HCT116 (cell line): ENCODE measurements around the gene GTF2A1. TPM values are rescaled to one million over a fixed set of nuclear protein-coding genes. Genes with fewer than 3 reads are reported as not detected.

Source experiments
- ATAC-seq: fragments of 200-7000 bp; cut with Tn5 transposase; 2 replicates; pipeline ENCODE4 v1.9.1; 2020; ENCODE audit warnings: mild to moderate bottlenecking, moderate library complexity
- BruUV-seq: library from RNA; stranded (reverse); fragments of 400-500 nt; replicated peaks from 2 replicates; lab custom pipeline; 2021; lab: Mats Ljungman, UMichigan
- CTCF ChIA-PET: fragments of 300-600 bp; sonication (Branson Sonifier 250); formaldehyde crosslinking; loops from one replicate; lab custom pipeline; 2021; ENCODE audit warnings: antibody characterized with exemption; lab: Charles Lee
- POLR2A ChIA-PET: fragments of 300-600, 350-600 bp; sonication (Branson Sonifier 250); formaldehyde crosslinking; loops from one replicate; lab custom pipeline; 2021; ENCODE audit warnings: antibody characterized with exemption; lab: Charles Lee
- RAD21 ChIA-PET, 2 experiments: fragments of 300-600 bp; sonication (Branson Sonifier 250); formaldehyde crosslinking; loops; one replicate each; lab custom pipeline; 2023; ENCODE audit warnings: low total read pairs in 2 of 2; ENCODE audit not compliant: uncharacterized antibody in 2 of 2, unreplicated experiment in 2 of 2, low non-redundant PET in 1 of 2; lab: Charles Lee
- DNase-seq: peaks from one replicate; pipeline ENCODE4 v3.0.0-alpha.2; 2010; ENCODE audit warnings: low read depth, low spot score
- H2AFZ ChIP-seq: fragments of 200-600 bp; shearing (Covaris generic), sonication (generic); 2 replicates; pipeline ENCODE4 v1.6.1; 2017; ENCODE audit warnings: low read depth, mixed run types, mixed read lengths, antibody characterized with exemption, low read length; ENCODE audit not compliant: poor library complexity, severe bottlenecking
- H3K27ac ChIP-seq: 2 replicates; pipeline ENCODE4 v1.5.1; 2012; ENCODE audit warnings: low read depth, low read length
- H3K27me3 ChIP-seq: fragments of 200-600 bp; sonication (generic); 2 replicates; pipeline ENCODE4 v1.6.1; 2016; ENCODE audit warnings: mixed run types, low read length, mixed read lengths; ENCODE audit not compliant: insufficient read depth
- H3K36me3 ChIP-seq, 2 experiments: fragments of 200-500 bp in 1 of 2; fragments of 200-600 bp in 1 of 2; sonication (Bioruptor generic) in 1 of 2; sonication (generic) in 1 of 2; 2 replicates each; pipeline versions ENCODE4 v1.5.1 to v1.6.1; 2014 to 2016; ENCODE audit warnings: low read length in 2 of 2, inconsistent platforms in 1 of 2, mixed read lengths in 1 of 2, mixed run types in 1 of 2; ENCODE audit not compliant: insufficient read depth in 2 of 2, control insufficient read depth in 1 of 2
- H3K4me1 ChIP-seq, 2 experiments: fragments of 200-600 bp in 1 of 2; sonication (generic) in 1 of 2; 2 replicates each; pipeline versions ENCODE4 v1.5.1 to v1.6.1; 2012 to 2017; ENCODE audit warnings: low read length in 2 of 2, inconsistent platforms in 1 of 2, mild to moderate bottlenecking in 1 of 2, mixed read lengths in 1 of 2, mixed run types in 1 of 2, moderate library complexity in 1 of 2; ENCODE audit not compliant: insufficient read depth in 2 of 2, control insufficient read depth in 1 of 2
- H3K4me2 ChIP-seq: fragments of 200-600 bp; sonication (generic); 2 replicates; pipeline ENCODE4 v1.6.1; 2017; ENCODE audit warnings: mixed run types, low read length, mixed read lengths
- H3K4me3 ChIP-seq, 2 experiments: fragments of 200-600 bp in 1 of 2; sonication (generic) in 1 of 2; replicated peaks in 1 of 2; 2 replicates each; pipeline ENCODE4 v1.5.1; 2011 to 2016; ENCODE audit warnings: low read length in 2 of 2, control low read depth in 1 of 2, low read depth in 1 of 2, mild to moderate bottlenecking in 1 of 2, mixed read lengths in 1 of 2, mixed run types in 1 of 2
- H3K79me2 ChIP-seq: fragments of 200-600 bp; sonication (generic); 2 replicates; pipeline ENCODE4 v1.6.1; 2017; ENCODE audit warnings: mild to moderate bottlenecking, mixed run types, low read length, moderate library complexity, mixed read lengths; ENCODE audit not compliant: insufficient read depth
- H3K9ac ChIP-seq: fragments of 200-600 bp; sonication (generic); 2 replicates; pipeline ENCODE4 v1.6.1; 2016; ENCODE audit warnings: low read length, mixed read lengths
- H3K9me2 ChIP-seq: fragments of 200-600 bp; sonication (generic), shearing (Covaris generic); 2 replicates; pipeline ENCODE4 v1.6.1; 2017; ENCODE audit warnings: mixed run types, mild to moderate bottlenecking, moderate library complexity; ENCODE audit not compliant: insufficient read depth
- H3K9me3 ChIP-seq, 2 experiments: fragments of 200-500 bp in 1 of 2; fragments of 200-600 bp in 1 of 2; sonication (Bioruptor generic) in 1 of 2; sonication (generic) in 1 of 2; 2 replicates each; pipeline ENCODE4 v1.6.1; 2014 to 2017; ENCODE audit warnings: low read length in 2 of 2, mixed read lengths in 2 of 2, inconsistent platforms in 1 of 2, low read depth in 1 of 2, mild to moderate bottlenecking in 1 of 2, mixed run types in 1 of 2, moderate library complexity in 1 of 2; ENCODE audit not compliant: control insufficient read depth in 1 of 2, insufficient read depth in 1 of 2
- H4K20me1 ChIP-seq: fragments of 200-600 bp; sonication (generic), shearing (Covaris generic); 2 replicates; pipeline ENCODE4 v1.6.1; 2017; ENCODE audit warnings: mixed run types, mild to moderate bottlenecking, moderate library complexity; ENCODE audit not compliant: insufficient read depth
- ATF3 ChIP-seq: IDR thresholded peaks from 2 replicates; pipeline ENCODE4 v1.6.1; 2012
- CTCF ChIP-seq, 3 experiments: fragments of 200-600 bp in 1 of 3; sonication (generic) in 1 of 3; IDR thresholded peaks in 2 of 3; conservative IDR thresholded peaks in 1 of 3; 2 replicates each; pipeline ENCODE4 v1.5.1; 2012 to 2017; ENCODE audit warnings: low read depth in 2 of 3, low read length in 2 of 3, antibody characterized with exemption in 1 of 3, borderline replicate concordance in 1 of 3, control low read depth in 1 of 3, mild to moderate bottlenecking in 1 of 3, mixed read lengths in 1 of 3, mixed run types in 1 of 3, moderate library complexity in 1 of 3; ENCODE audit not compliant: insufficient read depth in 1 of 3
- ELF1 ChIP-seq: IDR thresholded peaks from 2 replicates; pipeline ENCODE4 v1.6.1; 2012; ENCODE audit warnings: low read depth, borderline replicate concordance
- EZH2 ChIP-seq: fragments of 200-600 bp; sonication (generic); IDR thresholded peaks from 2 replicates; pipeline ENCODE4 v1.6.1; 2017; ENCODE audit warnings: antibody characterized with exemption, mixed run types
- MAX ChIP-seq: IDR thresholded peaks from 2 replicates; pipeline ENCODE4 v1.6.1; 2012
- RAD21 ChIP-seq: IDR thresholded peaks from 2 replicates; pipeline ENCODE4 v1.6.1; 2012; ENCODE audit warnings: low read depth, mild to moderate bottlenecking
- REST ChIP-seq: IDR thresholded peaks from 2 replicates; pipeline ENCODE4 v1.6.1; 2012; ENCODE audit warnings: low read depth
- SIN3A ChIP-seq: IDR thresholded peaks from 2 replicates; pipeline ENCODE4 v1.6.1; 2012; ENCODE audit warnings: low read depth
- SP1 ChIP-seq: IDR thresholded peaks from 2 replicates; pipeline ENCODE4 v1.6.1; 2012; ENCODE audit warnings: low read depth
- SRF ChIP-seq: IDR thresholded peaks from 2 replicates; pipeline ENCODE4 v1.6.1; 2012; ENCODE audit warnings: low read depth
- TCF7L2 ChIP-seq: IDR thresholded peaks from 2 replicates; pipeline ENCODE4 v1.7.0; 2011; ENCODE audit warnings: borderline replicate concordance, inconsistent platforms; ENCODE audit not compliant: insufficient read depth, insufficient read length; ENCODE audit errors: extremely low read depth
- YY1 ChIP-seq: IDR thresholded peaks from 2 replicates; pipeline ENCODE4 v1.6.1; 2011; ENCODE audit warnings: low read length, low read depth, moderate library complexity, mild to moderate bottlenecking; ENCODE audit not compliant: insufficient replicate concordance; ENCODE audit errors: extremely low read depth
- ZBTB33 ChIP-seq: IDR thresholded peaks from 2 replicates; pipeline ENCODE4 v1.6.1; 2011; ENCODE audit warnings: mild to moderate bottlenecking, low read length, moderate library complexity; ENCODE audit not compliant: insufficient replicate concordance; ENCODE audit errors: extremely low read depth
- ZNF274 ChIP-seq: fragments of 200-500 bp; sonication (Bioruptor generic); IDR thresholded peaks from 2 replicates; pipeline ENCODE4 v1.6.1; 2014; ENCODE audit warnings: mild to moderate bottlenecking, low read depth, low read length, inconsistent platforms
- intact Hi-C: fragments of 100-400 bp; cut with micrococcal nuclease; formaldehyde crosslinking; loops from 2 replicates; pipeline ENCODE4 v1.10.0; 2022
- total RNA-seq: library from RNA; stranded (reverse); gene quantifications from one replicate; pipeline ENCODE4 v1.2.1, GENCODE V29; 2021; ENCODE audit not compliant: unreplicated experiment

Gene GTF2A1
- total RNA-seq, 1 experiment from 2014 or later = 39.7 TPM

- TF ChIP-seq SP1 (no peak), REST (no peak), ZNF274 (no peak)
These were observed 91.5 kb downstream of the GTF2A1 start (continued) for GRCh38 chr14:81129242-81129641.

GRCh38 chr14:81127785-81128184, 93.0 kb downstream of the GTF2A1 start:
- no peaks in the 10 kb centered on the region for H3K27me3 ChIP-seq
- ChIA-PET RAD21 (no interaction called here), POLR2A (no interaction called here), CTCF (no interaction called here)
- H3K4me3 ChIP-seq = no peak overlapping the region
- no peak overlapping the region for H2AFZ ChIP-seq
- H3K9ac ChIP-seq = no peak overlapping the region
- H3K4me1 ChIP-seq = no peaks in the 10 kb centered on the region
- intact Hi-C loops = no loop called here
- no peak for TF ChIP-seq SRF
- TF ChIP-seq CTCF (IDR thresholded peaks at IDR 0.05 in 2 of 3, conservative IDR thresholded peaks at IDR 0.05 in 1 of 3; ENCODE audit: borderline replicate concordance in 1 of 3, insufficient read depth in 1 of 3, low read depth in 2 of 3, low read length in 2 of 3) = no peak
- TF ChIP-seq YY1 = no peak
- TF ChIP-seq ELF1 = no peak
- no peak for TF ChIP-seq SIN3A
- TF ChIP-seq RAD21 = no peak
- no peak for TF ChIP-seq EZH2
- TF ChIP-seq ZBTB33 = no peak
- TF ChIP-seq TCF7L2 = no peak
- no peak for TF ChIP-seq MAX
- no peak for TF ChIP-seq ATF3
- no peak for TF ChIP-seq SP1
- no peaks in the 10 kb centered on the region for H3K36me3 ChIP-seq
- H3K27ac ChIP-seq = no peak overlapping the region
- H3K4me2 ChIP-seq = no peak overlapping the region
- no peaks in the 10 kb centered on the region for H3K9me2 ChIP-seq
- no peaks in the 10 kb centered on the region for H3K79me2 ChIP-seq
- no peak for ATAC-seq
- no peaks in the 10 kb centered on the region for H4K20me1 ChIP-seq
- no peaks in the 10 kb centered on the region for H3K9me3 ChIP-seq
- BruUV-seq = no TSS peak
- DNase-seq = no peak
